Progenitor cell of endocrine pancreas (in vitro differentiated cells): Measurements from ENCODE around the gene DOCK1. TPM values are rescaled to one million over a fixed set of nuclear protein-coding genes. Genes with fewer than 3 reads are reported as not detected.

ENCODE experiments used
- DNase-seq: peaks from one replicate; pipeline ENCODE4 v3.0.0; 2021; ENCODE audit warnings: low spot score; ENCODE audit not compliant: unreplicated experiment
- H3K27ac Mint-ChIP-seq: 2 replicates; pipeline ENCODE4 v1.8.0; 2021; ENCODE audit warnings: mild to moderate bottlenecking, moderate library complexity, mixed read lengths
- H3K27me3 Mint-ChIP-seq: 2 replicates; pipeline ENCODE4 v1.8.0; 2021; ENCODE audit warnings: mixed read lengths
- H3K36me3 Mint-ChIP-seq: 2 replicates; pipeline ENCODE4 v1.8.0; 2022; ENCODE audit warnings: mixed read lengths; ENCODE audit not compliant: insufficient read depth
- H3K4me1 Mint-ChIP-seq: 2 replicates; pipeline ENCODE4 v1.8.0; 2021; ENCODE audit warnings: low read depth, mixed read lengths
- H3K4me3 Mint-ChIP-seq: 2 replicates; pipeline ENCODE4 v1.8.0; 2021; ENCODE audit warnings: low read depth, mild to moderate bottlenecking, moderate library complexity, mixed read lengths
- H3K9me3 Mint-ChIP-seq: 2 replicates; pipeline ENCODE4 v1.8.0; 2021; ENCODE audit warnings: low read depth, mixed read lengths
- total RNA-seq: library from RNA; stranded (reverse); gene quantifications from 2 replicates; pipeline ENCODE4 v1.2.1, GENCODE V29; 2021
- TF ChIP-seq, protein P1 (sequence below): fragments of 200-600 bp; sonication (generic); IDR thresholded peaks from one replicate; pipeline ENCODE4 v1.5.0; 2021; ENCODE audit warnings: antibody characterized with exemption, mild to moderate bottlenecking; ENCODE audit not compliant: unreplicated experiment

DOCK1 gene
- total RNA-seq, 1 donor from 2014 or later: 77.8 TPM

DNA sequence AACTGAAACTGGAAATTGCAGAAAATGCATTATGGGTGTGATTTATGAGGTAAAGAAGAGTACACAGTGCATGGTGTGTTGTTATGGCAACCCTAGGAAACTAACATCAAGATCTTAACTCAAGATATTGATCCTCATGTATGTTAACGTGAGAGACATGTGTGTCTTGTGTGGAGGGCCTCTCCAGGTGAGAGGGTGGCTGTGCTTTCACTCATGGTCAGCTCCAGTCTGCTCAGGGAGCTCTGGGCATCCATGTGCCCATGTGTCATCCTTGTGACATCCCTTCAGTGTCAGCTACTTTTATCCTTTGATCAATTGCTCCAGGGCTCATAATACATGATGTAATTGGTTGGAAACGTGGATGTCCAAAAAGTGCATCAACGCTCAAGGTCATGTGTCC lies 316.1 kb downstream of the DOCK1 start:
- Mint-ChIP-seq H3K4me3 (no peak overlapping the region), H3K27me3 (no peaks in the 10 kb centered on the region), H3K36me3 (no peaks in the 10 kb centered on the region), H3K9me3 (no peaks in the 10 kb centered on the region), H3K27ac (no peak overlapping the region), H3K4me1 (peaks cover 6% of the 10 kb centered on the region)
- TF ChIP-seq, protein P1, sequence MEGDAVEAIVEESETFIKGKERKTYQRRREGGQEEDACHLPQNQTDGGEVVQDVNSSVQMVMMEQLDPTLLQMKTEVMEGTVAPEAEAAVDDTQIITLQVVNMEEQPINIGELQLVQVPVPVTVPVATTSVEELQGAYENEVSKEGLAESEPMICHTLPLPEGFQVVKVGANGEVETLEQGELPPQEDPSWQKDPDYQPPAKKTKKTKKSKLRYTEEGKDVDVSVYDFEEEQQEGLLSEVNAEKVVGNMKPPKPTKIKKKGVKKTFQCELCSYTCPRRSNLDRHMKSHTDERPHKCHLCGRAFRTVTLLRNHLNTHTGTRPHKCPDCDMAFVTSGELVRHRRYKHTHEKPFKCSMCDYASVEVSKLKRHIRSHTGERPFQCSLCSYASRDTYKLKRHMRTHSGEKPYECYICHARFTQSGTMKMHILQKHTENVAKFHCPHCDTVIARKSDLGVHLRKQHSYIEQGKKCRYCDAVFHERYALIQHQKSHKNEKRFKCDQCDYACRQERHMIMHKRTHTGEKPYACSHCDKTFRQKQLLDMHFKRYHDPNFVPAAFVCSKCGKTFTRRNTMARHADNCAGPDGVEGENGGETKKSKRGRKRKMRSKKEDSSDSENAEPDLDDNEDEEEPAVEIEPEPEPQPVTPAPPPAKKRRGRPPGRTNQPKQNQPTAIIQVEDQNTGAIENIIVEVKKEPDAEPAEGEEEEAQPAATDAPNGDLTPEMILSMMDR: no peak
- no peak for DNase-seq

DNA sequence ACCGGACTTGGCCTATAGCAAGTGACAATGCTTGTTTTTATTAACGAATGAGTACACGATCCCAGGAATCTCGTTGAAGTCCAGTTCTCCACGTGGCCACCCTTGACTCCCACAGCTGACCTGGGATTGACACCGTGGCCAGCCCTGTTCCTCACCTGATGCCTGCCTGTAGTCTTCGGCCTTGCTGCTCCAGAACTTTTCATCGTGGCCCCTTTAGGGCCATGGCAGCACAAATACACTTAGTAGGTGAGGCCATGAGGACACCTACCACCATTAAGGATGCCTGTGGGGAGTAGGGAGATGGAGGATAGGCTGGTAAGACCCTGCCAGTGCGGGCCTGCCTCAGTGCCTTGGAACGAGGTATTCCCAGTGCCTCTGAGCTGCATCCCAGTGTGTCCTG lies 321.8 kb downstream of the DOCK1 start:
- peaks cover 1% of the 10 kb centered on the region for H3K36me3 Mint-ChIP-seq
- no peak overlapping the region for H3K4me3 Mint-ChIP-seq
- TF ChIP-seq, protein P1: no peak
- no peaks in the 10 kb centered on the region for H3K27me3 Mint-ChIP-seq
- no peaks in the 10 kb centered on the region for H3K9me3 Mint-ChIP-seq
- peaks cover 10% of the 10 kb centered on the region for H3K4me1 Mint-ChIP-seq
- DNase-seq: no peak
- H3K27ac Mint-ChIP-seq: no peak overlapping the region

DNA sequence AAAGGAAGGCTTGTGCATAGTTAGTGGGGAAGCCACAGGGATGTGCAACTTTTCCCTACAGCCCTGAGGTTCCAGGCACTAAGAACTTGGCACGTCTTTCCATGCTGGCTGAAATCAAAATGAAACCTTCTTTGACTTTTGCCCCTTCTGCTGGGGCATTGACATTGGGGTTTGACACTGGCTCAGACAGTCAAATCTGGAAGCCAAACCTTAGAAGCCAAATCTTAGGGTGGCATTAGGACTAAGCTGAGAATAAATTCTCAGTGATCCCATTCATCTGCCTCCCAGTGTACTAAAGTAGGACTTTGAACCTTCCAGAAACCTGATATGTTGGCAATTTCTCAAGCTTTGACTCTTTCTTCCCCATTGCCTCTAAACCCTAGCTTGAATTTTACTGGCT lies 322.4 kb downstream of the DOCK1 start:
- Mint-ChIP-seq H3K36me3 (peaks cover 1% of the 10 kb centered on the region), H3K27ac (no peak overlapping the region), H3K4me1 (peaks cover 7% of the 10 kb centered on the region), H3K27me3 (no peaks in the 10 kb centered on the region), H3K9me3 (no peaks in the 10 kb centered on the region), H3K4me3 (no peak overlapping the region)
- DNase-seq: no peak
- TF ChIP-seq, protein P1: no peak

DNA sequence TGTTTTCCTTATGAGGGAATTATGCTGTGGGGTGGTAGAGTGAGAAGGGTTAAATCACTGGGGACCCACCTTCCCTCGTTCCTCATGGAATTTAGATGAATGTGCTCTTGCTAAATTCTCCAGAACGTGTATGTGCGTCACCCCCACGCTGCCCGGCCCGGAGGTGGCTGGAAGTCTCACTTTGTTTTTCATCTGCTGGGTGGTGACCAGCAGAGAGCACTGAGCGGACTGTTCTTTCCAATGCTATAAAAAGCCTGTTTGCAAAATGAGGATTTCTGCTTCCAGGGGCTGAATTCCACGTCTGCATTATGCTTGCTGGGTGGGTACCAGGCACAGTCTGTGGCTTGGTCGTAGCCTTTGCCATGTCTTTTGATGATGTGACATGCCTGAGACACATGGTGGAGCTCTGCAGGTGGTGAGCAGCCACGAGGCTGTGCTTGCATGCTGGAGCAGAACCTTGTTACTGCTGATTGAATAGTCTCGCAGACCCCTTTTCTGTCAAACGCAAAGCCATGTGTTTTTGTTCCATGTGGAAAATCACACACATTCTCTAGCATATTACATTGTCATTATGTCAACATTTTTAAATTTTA lies 323.1 kb downstream of the DOCK1 start:
- TF ChIP-seq, protein P1: no peak
- no peaks in the 10 kb centered on the region for H3K9me3 Mint-ChIP-seq
- peaks cover 4% of the 10 kb centered on the region for H3K4me1 Mint-ChIP-seq
- no peak for DNase-seq
- H3K27me3 Mint-ChIP-seq: no peaks in the 10 kb centered on the region
- no peak overlapping the region for H3K27ac Mint-ChIP-seq
- peaks cover 1% of the 10 kb centered on the region for H3K36me3 Mint-ChIP-seq
- H3K4me3 Mint-ChIP-seq: no peak overlapping the region

DNA sequence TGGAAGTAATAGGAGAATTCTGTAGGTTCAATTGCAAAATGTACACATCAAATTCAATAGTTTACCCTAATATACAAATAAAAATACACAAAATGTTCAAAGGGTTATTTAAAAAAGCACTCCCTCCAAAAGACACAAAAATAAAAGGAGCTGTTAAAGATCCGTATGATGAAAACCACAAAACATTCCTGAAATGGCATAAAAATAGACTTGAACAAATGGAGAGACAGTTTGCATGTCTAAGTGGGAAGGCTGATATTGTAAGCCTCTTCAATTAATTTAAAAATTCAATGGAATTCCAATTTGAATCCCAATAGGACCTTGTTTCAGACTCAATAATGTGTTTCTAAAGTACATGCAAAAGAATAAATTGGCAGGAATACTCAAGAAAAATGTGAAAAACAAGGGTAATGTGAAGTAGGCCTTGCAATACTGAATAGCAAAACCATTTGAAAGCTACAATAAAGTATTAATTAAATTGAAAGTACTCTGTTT lies 329.1 kb downstream of the DOCK1 start:
- no peak overlapping the region for H3K27ac Mint-ChIP-seq
- no peaks in the 10 kb centered on the region for H3K27me3 Mint-ChIP-seq
- no peak overlapping the region for H3K4me3 Mint-ChIP-seq
- H3K36me3 Mint-ChIP-seq: no peaks in the 10 kb centered on the region
- TF ChIP-seq, protein P1: no peak
- DNase-seq: no peak
- H3K4me1 Mint-ChIP-seq: no peaks in the 10 kb centered on the region
- peaks cover 2% of the 10 kb centered on the region for H3K9me3 Mint-ChIP-seq
